HK-2 (cell line): ENCODE measurements around the gene AQP4.
A peak's percentile ranks its signal among the peaks of the same experiment; 100 is the strongest.

ENCODE experiments used
- DNase-seq: peaks from one replicate; pipeline ENCODE4 v3.0.0-alpha.2; 2018; ENCODE audit not compliant: unreplicated experiment

The AQP4 gene

GRCh38 chr18:26839609-26840008 is 25.9 kb downstream of the AQP4 start:
- no peak for DNase-seq

GRCh38 chr18:26832302-26832701 is 33.2 kb downstream of the AQP4 start:
- DNase-seq: no peak

- DNase-seq: no peak
These were observed 37.9 kb downstream of the AQP4 start for GRCh38 chr18:26827581-26827980.

GRCh38 chr18:26826656-26827235 is 38.8 kb downstream of the AQP4 start:
- no peak for DNase-seq

GRCh38 chr18:26821181-26821580 is 44.3 kb downstream of the AQP4 start:
- DNase-seq: no peak

GRCh38 chr18:26819046-26819445 is 46.5 kb downstream of the AQP4 start:
- DNase-seq: no peak

- no peak for DNase-seq
These were observed 47.0 kb downstream of the AQP4 start for GRCh38 chr18:26818461-26818860.

- no peak for DNase-seq
These were observed 52.5 kb downstream of the AQP4 start for GRCh38 chr18:26813043-26813442.

GRCh38 chr18:26812462-26812861 is 53.0 kb downstream of the AQP4 start:
- no peak for DNase-seq

GRCh38 chr18:26809346-26809745 is 56.2 kb downstream of the AQP4 start:
- no peak for DNase-seq

- DNase-seq: no peak
These were observed 59.3 kb downstream of the AQP4 start for GRCh38 chr18:26806224-26806623.

GRCh38 chr18:26804519-26804918 is 61.0 kb downstream of the AQP4 start:
- DNase-seq: peak; percentile 0

- no peak for DNase-seq
These were observed 61.9 kb downstream of the AQP4 start for GRCh38 chr18:26803643-26804042.

GRCh38 chr18:26802330-26803200 is 62.9 kb downstream of the AQP4 start:
- DNase-seq: no peak
